Activated naive CD4-positive, alpha-beta T cell treated with Interleukin-2 at 50 U/mL for 16 hours (primary cell): ENCODE results near the gene PPARGC1A.

Source experiments
- DNase-seq: peaks from one replicate; pipeline ENCODE4 v3.0.0-alpha.2; 2020

Gene PPARGC1A

DNA sequence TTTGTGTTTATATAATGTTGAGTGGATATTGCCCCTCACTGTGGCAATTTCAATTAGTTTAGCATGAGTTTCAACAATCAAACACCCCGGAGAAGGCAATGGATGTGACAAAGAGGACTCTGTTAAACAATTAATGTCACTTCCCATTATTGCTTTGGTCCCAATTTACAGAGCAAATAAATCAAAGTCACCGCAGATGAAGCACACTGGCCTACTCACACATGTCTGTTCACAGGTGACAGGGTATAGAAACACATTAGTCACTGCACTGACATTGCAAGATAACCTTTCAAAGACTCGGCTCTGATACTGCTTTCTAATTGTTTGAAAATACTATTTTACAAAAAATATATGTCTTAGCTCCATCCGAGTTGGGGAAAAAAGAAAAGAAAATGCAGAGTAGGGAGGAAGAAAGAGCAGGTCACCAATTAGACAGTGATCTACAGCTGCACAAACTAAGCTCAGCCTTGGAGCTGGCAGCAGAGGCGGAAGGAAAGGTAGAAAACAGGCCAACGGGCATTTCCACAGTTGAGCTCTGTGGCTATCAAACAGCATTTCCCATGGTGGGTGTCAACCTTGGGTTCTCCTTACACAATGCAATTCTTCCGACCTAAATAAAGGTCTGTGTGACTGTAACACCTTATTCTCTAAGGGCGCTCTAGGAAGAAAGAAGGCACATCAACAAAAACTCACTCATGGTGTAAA, 53.9 kb downstream of the PPARGC1A start:
- DNase-seq = no peak

DNA sequence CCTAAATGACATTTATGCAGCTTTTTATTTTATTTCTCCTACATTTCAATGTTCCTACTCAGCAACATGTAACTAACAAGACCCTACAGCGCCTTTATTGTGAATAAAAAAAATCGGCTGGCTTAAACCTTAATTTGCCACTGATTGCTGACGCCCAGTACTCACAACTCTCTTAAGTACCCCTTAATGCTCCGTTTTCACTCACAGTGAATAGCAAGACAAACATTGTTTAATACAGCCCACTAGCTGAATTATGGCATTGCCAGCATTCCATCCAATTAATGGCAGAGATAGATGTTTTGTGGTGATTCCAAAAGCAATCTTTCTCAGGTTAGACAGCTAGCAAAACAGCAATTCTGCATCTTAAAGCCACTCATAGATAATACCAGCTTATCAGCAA, 61.1 kb downstream of the PPARGC1A start:
- no peak for DNase-seq

DNA sequence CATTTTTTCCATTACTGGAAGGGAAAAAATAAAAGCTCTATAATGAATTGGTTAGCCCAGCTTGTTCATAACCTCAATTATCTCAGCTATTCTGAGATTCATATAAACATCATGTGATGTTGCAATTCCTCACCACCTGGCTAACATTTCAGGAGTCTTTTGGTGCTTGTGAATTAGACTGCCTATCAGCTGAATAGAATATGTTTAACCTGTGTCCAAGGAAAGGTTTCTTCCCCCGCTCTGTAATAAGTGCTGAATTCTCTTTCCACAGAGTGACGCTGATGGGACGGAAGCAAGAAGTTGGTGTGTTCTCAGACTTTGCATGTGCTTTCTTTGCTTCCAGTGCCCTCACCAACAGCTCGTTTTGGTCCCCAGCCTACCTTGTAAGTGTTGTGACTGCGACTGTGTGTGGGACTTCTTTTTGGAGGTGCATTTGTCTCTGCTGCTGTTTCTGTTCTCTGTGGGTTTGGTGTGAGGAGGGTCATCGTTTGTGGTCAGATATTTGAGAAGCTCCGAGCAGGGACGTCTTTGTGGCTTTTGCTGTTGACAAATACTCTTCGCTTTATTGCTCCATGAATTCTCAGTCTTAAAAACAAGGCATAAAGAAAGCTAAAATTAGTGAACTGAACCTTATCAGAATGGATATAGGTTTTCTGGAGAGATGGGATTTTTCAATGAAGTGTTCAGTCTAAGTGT, 61.7 kb downstream of the PPARGC1A start:
- DNase-seq = no peak

DNA sequence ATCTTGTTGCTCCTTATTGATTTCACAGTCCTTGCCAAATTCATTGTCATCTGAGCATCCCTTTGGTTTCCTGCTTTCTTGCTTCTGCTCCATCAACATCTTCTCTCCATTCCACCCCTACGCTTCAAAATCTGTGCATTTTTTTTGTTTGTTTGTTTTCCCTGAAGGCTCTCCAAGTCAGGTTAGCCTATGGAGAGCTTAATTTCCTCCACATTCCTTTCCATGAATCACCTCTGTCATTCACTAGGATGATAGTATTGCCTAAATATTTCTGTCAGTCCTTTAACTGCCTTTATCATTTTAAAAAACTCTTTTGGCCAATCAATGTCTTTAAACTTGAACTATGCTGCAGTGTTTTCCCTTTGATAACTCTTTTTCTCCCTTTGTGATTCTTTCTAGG, 67.7 kb downstream of the PPARGC1A start:
- DNase-seq = no peak

DNA sequence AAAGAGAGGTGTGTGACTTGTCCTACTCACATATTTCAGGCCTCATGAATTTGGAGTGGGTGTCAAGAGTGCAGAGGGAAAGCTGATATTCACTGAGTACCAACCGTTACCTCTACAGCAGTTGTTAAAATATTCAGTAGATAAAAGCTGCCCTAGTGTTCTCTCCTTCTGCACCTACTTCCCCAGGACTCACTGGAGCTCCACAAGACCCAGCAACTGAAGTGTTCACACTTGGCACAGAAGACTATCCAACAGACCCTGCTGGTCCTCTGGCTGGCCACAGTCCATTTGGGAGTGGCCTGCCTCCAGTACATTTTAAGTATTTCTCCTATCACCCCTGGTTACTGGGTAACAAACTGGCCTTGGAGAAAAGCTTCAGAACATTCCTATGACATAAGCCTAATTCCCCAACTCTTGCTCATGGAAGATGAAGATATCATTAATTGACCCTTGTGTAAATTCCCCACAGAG, 70.8 kb downstream of the PPARGC1A start:
- no peak for DNase-seq

DNA sequence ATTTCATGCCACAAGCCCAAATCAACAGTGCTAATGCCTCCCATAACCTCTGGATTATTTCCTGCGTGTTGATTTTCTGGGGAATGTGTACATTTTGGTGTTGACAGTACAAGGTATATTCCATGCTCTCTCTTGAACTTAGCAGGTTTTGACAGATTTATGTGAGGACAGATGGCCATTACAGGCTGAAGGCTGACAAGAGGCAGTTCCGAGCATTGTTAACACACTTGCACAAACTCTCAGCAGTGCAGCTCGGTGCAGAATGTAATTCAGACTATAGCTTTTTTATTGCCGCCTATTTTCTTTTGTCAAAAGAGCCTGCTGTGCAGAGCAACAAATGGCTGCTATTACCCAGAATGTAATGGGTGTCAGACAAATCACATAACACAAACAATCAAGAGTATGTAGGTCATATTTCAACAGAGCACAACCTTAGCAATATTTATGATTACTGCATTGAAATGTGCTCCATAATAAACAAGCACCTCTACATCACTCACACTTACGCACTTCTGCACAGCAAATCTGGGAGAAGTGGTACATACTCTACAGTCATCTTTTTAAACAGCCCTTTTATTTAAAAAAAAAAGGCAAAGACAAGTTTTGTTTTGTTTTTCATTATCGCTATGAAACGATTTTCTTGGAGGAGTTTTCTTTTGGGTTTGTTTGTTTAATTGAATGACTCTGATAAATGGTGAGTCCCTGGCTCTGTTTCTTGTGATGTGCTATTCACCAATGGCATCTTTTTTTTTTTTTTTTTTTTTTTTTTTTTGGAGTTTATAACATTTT, 71.6 kb downstream of the PPARGC1A start:
- DNase-seq = no peak

DNA sequence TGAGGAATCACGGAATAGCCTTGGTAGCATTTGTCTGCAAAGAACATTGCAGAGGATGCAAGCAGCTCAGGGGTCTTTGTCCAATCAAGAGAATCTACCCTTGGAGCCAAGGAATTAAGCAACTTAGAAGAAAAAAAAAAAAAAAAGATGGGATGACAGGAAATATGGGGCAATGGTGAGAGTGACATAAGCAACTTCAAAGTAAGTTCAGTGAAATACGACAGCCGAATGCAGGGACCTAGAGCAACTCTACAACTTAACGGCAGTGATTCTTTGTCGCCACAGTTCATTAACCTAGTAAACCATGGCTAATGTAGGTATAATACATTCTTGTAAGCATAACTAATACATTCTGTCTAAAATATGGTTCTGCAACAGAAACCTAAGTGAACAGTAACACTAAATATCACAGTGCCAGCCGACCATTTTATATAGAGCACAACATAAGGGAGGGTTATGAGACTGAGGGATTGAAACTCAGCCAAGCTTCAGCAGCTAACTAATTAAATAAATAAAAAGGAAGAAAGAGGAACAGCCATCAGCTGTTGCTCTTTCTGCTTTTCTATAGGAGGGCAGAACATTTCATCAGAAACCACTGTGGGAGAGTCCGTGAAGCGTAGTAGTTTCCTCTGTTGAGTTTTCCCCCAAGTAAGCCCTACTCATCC, 74.7 kb downstream of the PPARGC1A start:
- DNase-seq = no peak

DNA sequence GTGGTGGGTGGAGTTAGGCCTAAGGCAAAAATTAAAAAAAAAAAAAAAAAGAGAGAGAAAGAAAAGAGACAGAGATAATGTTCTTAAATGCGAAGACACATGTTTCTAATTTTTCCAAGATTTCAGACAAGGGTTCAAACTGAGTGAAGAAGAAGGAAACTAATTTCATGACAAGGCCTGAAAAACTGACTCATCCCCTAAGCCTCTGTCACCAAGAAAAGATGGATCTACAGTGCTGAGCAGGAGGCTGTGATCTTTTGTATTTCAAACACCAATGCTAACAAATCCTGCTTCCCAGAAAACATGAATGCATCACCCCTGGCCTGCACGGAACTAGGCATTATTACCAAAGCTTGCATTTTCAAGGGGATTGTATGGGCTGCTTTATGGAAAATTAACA, 75.3 kb downstream of the PPARGC1A start:
- no peak for DNase-seq

DNA sequence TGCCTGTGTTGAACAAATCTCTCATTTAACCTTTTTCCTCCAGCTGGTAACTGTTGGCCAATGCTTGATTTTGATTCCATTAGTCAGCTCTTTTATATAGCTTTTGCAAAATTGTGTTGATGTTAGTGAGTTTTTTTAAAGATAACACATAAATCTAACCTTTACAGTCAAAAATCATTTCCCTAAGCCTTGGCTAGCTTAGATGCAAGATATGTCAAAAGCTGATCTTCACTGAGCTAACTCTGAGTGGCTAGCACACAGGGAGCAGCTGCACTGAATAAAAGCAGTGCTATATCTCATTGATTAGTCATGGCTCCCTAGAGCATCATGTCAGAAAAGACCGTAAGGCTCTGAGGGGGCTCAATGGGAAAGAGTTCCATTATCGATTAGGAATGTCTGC, 78.7 kb downstream of the PPARGC1A start:
- DNase-seq = no peak

DNA sequence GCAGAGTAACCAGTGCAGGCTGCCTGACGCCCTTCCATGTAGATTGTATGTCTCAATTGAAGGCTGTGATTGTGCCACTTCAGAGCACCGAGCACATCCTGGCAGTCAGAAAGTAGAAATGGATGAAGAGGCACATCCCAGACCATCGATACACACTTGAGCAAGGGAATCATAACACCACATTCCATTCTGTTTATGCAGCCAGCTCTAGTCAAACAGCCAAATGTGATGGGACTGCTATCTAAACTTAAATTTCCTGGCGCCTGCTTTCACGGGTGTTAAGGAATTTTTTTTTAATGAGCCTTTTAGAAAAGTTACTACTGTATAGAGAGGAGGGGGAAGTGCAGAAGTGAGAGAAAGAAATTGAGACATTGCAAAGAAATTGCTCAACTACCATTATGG, 84.4 kb downstream of the PPARGC1A start:
- no peak for DNase-seq

DNA sequence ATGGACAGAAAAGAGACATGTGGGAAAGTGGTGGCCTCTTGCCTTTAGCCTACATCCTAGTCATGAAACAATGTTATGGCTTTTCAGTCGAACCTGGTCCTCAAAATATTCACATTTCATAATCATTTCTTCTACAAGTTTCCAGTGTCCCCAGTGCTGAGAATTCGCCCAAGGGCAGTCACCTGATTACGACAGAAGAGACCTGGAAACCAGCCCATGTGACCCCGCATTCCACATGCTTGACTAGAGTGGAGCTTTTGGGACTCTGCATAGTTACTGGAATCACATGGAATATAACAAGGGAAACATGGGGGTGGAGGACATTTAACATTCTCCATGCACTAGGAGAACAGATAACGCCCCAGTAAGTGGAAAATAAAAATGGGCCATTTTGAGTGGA, 100.1 kb downstream of the PPARGC1A start:
- DNase-seq = no peak

DNA sequence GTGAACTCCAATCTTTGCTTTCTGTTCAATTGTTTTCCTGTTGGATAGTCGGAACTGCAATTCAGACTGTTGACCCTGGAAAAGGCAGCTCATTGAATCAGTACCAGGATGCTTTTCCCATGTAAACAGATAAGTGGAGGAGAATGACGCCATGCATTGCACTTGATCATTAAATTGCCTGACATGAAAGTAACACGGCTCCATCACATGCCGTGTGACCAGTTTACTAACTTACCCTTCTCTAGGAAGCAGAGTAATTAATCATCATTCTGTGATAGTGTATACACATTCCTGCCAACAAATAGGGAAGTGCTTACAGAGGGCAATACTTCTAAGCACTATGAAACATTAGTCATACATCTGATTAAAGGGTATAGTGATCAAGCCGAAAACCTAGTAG, 101.4 kb downstream of the PPARGC1A start:
- no peak for DNase-seq

DNA sequence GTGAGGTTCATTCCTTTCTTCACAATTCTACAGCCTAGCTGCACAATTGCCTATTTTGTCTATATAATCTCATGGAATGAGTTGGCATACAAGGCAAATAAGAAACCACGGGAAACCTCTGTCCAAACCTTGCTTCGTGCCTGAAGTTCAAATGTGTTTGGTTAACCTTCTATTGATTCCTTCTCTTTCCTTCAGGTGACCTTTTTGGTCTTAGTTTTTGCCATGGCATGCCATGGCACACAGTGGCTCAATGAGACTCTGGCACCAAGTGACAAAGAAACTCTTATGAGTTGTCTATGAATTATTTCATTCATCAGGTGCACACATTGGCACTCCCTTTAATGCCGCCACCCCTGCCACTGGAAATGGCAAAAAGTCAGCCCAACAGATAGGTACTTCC, 101.8 kb downstream of the PPARGC1A start:
- no peak for DNase-seq

DNA sequence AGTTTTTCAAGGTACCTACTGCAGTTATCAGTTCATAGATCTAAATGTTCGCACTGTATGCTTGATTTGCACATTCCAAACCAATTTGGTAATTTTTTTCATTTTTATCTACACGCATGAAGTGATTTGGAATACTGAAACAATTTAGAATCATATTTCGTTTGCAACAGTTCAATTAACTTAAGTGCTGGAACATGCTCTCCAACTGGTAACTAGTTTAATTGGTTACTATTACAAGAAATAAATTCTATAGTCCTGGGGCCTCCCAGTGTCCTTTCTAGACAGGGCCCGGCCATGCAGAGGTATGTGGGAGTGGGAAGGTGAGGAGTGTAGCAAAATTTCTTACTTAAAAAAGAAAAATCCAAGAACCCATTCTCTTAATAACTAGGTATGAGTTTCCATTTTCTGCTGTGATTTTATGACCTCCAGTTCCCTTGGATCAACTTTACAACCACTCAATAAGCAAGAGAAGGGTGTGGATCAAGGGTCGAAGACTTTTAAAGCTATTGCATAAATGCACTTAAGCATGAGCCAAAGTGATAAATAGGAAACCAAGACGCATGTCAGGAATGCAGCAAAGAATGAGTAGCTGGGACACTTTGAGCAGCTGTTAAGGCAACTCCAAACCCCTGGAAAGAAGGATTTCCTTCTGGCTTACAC, 106.9 kb downstream of the PPARGC1A start:
- DNase-seq = no peak

DNA sequence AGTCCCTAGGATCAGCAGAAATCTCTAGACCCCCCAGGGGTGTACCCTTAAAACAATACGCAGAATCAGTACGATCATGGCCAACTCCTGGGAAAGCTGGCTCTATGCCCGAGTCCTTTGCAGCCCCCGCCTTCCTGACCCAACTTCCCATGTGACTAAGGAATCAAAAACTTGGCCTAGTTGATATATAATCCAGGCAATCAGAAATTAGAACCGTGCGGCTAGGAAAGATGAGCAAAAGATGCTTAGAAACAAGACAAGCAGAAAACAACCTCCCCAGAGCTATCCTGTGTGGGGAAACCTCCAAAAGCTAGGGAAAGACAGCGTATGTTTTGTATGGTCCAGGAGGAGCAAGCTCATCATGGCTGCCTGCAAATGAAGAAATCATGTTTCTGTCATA, 110.0 kb downstream of the PPARGC1A start:
- no peak for DNase-seq

DNA sequence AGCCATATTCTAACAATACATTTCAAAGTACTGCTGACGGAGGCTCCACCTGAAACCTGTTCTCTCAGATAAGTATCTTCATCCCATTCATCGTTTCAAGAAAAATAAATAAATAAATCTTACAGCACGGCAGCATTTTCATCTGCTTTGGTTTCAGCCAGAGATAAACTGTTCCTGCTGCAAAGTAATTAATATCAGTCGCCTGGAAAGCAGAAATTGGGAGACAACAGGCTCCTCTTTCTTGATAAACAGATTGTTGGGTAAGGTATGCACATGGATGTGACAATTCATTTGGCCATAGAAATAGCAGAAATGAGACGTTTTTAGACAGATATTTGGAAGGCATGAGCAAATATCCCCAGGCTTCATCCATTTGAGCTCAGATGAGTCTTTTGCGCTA, 110.4 kb downstream of the PPARGC1A start:
- DNase-seq = no peak

DNA sequence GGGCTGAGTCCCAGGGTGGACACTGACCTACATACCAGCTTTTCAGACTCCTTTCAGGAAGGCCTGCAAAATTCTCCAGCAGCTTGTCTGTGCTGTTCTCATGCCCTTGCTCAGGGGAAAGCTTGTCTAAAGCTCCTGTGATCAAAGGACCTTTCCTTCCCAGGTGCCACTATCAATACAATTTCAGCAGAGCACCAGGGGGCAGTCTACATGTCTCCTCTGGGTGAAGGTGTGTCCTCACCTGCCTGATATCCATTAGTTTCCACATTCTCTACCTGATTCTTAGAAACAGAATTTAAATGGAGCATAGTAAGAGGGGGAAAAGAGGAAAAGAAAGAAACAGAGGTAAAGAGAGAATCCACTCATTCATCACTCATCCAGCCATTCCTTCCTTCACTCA, 114.2 kb downstream of the PPARGC1A start:
- DNase-seq = no peak

DNA sequence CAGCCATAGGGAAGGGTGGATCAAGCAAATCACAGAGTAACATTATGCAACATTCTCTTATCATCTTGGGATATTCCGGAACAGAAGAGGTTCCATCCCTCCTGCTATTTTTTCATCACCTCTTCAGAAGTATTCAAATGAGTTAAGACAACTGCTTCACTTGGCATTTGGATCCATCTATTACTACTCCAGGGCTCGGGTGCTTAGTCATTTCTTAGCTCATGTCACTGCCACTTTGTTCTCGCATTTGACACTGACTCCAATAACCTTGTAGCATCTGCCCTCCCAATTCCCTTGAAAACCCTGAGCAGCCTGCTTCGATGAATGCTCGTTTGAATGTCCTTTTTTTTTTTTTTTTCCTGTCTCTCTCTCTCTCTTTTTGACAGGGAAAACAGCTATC, 114.9 kb downstream of the PPARGC1A start:
- no peak for DNase-seq

DNA sequence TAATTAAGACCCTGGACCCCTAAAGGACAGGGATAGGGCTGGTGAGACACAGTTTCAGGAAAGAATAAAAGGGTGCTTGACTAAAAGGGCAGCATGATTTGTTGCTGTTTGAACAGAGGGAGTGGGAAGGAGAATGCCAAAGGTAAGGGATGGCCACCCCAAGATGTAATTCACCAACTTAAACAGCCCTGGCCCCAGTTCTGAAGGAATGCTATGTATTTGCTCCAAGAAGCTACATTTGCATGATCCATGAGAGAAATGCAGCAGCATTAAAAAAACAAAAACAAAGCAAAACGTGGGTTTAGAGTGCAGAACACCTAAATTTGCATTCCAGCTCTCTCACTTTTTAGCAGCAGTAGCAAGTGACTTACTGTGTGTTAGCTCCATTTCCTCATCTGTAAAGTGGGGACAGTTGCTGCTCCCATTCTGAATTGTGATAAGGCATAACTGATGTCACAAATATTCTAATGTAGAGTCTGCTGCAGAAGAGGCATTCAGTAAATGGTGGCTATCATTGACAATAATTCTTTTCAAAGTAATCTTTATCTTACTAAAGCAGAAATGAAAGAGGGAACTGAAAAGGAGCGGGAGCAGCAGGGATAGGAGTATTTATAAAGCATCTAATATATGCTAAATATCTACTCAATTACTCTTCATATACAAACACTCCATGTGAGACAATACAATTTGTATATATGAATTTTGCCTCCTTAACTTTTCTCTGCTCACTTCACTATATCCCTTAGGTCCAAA, 115.8 kb downstream of the PPARGC1A start:
- DNase-seq = no peak

DNA sequence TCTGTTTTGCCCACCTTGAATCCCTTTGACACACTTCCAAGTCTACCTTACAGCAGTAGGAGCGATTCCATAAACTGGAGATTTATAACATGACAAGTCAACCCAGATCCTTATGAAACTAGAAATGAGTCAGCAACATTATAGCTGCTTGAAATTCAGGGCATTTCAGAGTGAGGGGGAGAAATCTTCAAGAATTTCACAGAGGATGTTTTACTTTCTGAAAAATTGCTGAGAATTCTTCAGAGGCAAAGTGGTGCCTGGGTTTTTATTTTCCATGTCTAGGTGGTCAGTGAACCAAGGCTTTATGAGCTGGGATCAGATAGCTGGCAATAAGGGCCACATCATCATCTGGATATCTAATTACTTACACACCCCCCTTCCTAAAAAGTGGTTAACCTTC, 119.8 kb downstream of the PPARGC1A start:
- no peak for DNase-seq

DNA sequence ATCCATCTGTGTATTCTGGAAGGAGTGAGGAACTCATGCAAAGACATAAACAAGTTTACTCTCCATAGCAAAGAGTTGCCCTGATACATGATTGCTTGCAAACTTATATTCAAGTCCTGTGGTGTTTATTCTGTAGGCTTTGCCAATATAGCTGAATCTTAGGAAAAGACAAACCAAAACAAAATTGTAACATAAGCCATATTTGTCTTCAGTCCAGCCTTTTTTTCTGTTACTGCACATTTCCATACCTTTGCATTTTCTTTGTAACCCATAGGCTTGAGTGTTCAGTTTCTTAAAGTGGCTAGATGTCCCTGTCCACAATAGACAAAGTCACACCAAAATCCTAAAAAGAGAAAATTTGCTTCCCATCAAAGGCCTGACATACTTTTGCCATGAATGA, 120.4 kb downstream of the PPARGC1A start:
- no peak for DNase-seq

DNA sequence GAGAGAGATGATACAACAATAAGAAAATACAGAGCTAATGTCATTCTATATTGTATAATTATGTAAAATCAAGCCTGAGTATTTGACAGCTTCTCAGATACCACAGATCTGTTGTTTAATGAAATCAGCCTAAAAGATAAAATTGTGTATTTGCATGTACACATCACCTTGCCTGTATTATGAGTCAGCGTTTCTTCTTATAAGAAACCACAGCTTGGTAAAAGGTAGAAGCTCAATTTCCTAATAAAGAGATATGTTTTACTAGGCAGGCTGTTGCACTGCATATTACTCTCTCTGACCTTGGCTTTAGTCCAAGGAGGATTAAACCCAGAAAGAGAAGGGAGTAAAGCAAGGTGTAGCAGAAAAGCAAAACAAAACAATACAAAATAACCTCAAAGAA, 121.3 kb downstream of the PPARGC1A start:
- DNase-seq = no peak
